ENCODE measurements around the gene SLC35F1. TPM values are rescaled to one million over a fixed set of nuclear protein-coding genes. Genes with fewer than 3 reads are reported as not detected.

SLC35F1 gene
- total and polyA plus RNA-seq, 2 donors (not counting 3 experiments of a cell fraction or from before 2014, with no cell fraction given), result not detected

- ChIA-PET CTCF (interaction anchor here (0.8 to 3.4 kb wide), 6 partner anchors 10 to 1135 kb away, joined by 3 to 30 read pairs (median 11); no protein-coding TSS in a partner anchor), POLR2A (no interaction called here)
- Histone ChIP-seq H3K4me2 (ENCODE audit: insufficient read depth, low read length) (no peak overlapping the region), H3K27me3 (ENCODE audit: control insufficient read depth in 2 of 2, insufficient read depth in 2 of 2, low read length in 2 of 2) (no peaks in the 10 kb centered on the region), H4K20me1 (replicated peaks; ENCODE audit: control insufficient read depth, extremely low read depth, insufficient read depth, low read length) (no peaks in the 10 kb centered on the region), H3K4me1 (ENCODE audit: control insufficient read depth, extremely low read depth, insufficient read depth, low read length) (no peaks in the 10 kb centered on the region), H3K9ac (replicated peaks; ENCODE audit: extremely low read depth, insufficient read depth, low read length) (no peak overlapping the region), H3K36me3 (ENCODE audit: control insufficient read depth in 2 of 2, extremely low read depth in 1 of 2, insufficient read depth in 2 of 2, low read length in 2 of 2) (no peaks in the 10 kb centered on the region), H2AFZ (ENCODE audit: low read depth, low read length) (no peak overlapping the region), H3K9me3 (replicated peaks; ENCODE audit: control insufficient read depth, insufficient read depth, low read length) (no peaks in the 10 kb centered on the region), H3K79me2 (ENCODE audit: control insufficient read depth, insufficient read depth, low read length) (no peaks in the 10 kb centered on the region), H3K27ac (ENCODE audit: insufficient read depth, low read depth, low read length) (no peak overlapping the region), H3K9me1 (replicated peaks; ENCODE audit: control insufficient read depth, extremely low read depth, insufficient read depth, low read length) (no peaks in the 10 kb centered on the region), H3K4me3 (replicated peaks in 1 of 3; ENCODE audit: insufficient read depth in 1 of 3, low read depth in 1 of 3, low read length in 3 of 3) (no peak overlapping the region)
- no peak for FAIRE-seq
- dilution Hi-C loops (cut with MboI; ENCODE audit: extremely low pct_ligation_motif_present, low sequenced_read_pairs) (no loop called here), intact Hi-C loops (cut with micrococcal nuclease) (no loop called here)
- BruUV-seq (replicated peaks), result no TSS peak
- DNase-seq (ENCODE audit: low read depth, low spot score), result no peak
- TF ChIP-seq FOS (IDR thresholded peaks at IDR 0.05; ENCODE audit: borderline replicate concordance, insufficient read depth, low read length) (no peak), CTCF (IDR thresholded peaks at IDR 0.05; ENCODE audit: extremely low read depth in 1 of 2, insufficient read depth in 1 of 2, low read depth in 1 of 2, low read length in 2 of 2) (no peak), JUN (IDR thresholded peaks at IDR 0.05; ENCODE audit: borderline replicate concordance, insufficient read depth, insufficient read length, low read depth) (no peak), GATA2 (IDR thresholded peaks at IDR 0.05; ENCODE audit: insufficient read depth, insufficient read length, low read depth, low read length) (no peak), POLR2AphosphoS5 (IDR thresholded peaks at IDR 0.05; ENCODE audit: insufficient read depth, low read depth, low read length) (no peak), POLR2A (IDR thresholded peaks at IDR 0.05; ENCODE audit: low read depth, low read length) (no peak), MYC (IDR thresholded peaks at IDR 0.05; ENCODE audit: low read depth, low read length) (no peak)
Observed at GRCh38 chr6:117974914-117975627, 68.0 kb downstream of the SLC35F1 start.

Data from endothelial cell of umbilical vein (primary cell).